ENCODE data around the gene ACADVL. TPM values are rescaled to one million over a fixed set of nuclear protein-coding genes. Genes with fewer than 3 reads are reported as not detected.
"Not testable (repeated sequence)": the region's sequence is repeated elsewhere in the genome, so short reads cannot be mapped to it uniquely, and the experiment has no call there.

Gene ACADVL
- total RNA-seq, 1 donor from 2014 or later, result 385 TPM

GRCh38 chr17:7235693-7236665 is 16.2 kb downstream of the ACADVL start:
- DNase-seq, result peak; percentile 35

- no peak for DNase-seq
Observed at GRCh38 chr17:7236808-7237207, 17.1 kb downstream of the ACADVL start.

- DNase-seq, result no peak
Observed at GRCh38 chr17:7237266-7237760, 17.6 kb downstream of the ACADVL start.

GRCh38 chr17:7237761-7238419 is 18.2 kb downstream of the ACADVL start:
- DNase-seq, result peak; percentile 66

GRCh38 chr17:7238420-7239090 is 18.8 kb downstream of the ACADVL start:
- DNase-seq, result peak; percentile 53

GRCh38 chr17:7239091-7240027 is 19.6 kb downstream of the ACADVL start, which contains the start of gene PHF23:
Gene PHF23, minus strand, starts transcription at chr17:7239457. Its CDS starts 178 bp downstream, at chr17:7239279.
- DNase-seq, result peak; percentile 99

GRCh38 chr17:7240375-7240774 is 20.6 kb downstream of the ACADVL start:
- no peak for DNase-seq

GRCh38 chr17:7241090-7241733 is 21.5 kb downstream of the ACADVL start:
- DNase-seq, result no peak

- DNase-seq, result peak; percentile 94
Observed at GRCh38 chr17:7241783-7242716, 22.3 kb downstream of the ACADVL start, which contains the start of gene GABARAP. Gene GABARAP, minus strand, starts transcription at chr17:7242449. Its CDS starts 119 bp downstream, at chr17:7242330.

- DNase-seq, result peak; percentile 98
Observed at GRCh38 chr17:7242717-7243452, 23.1 kb downstream of the ACADVL start.

GRCh38 chr17:7243453-7243729 is 23.7 kb downstream of the ACADVL start:
- no peak for DNase-seq

GRCh38 chr17:7243838-7244237 is 24.1 kb downstream of the ACADVL start:
- not testable (repeated sequence) for DNase-seq

GRCh38 chr17:7246779-7247178 is 27.0 kb downstream of the ACADVL start:
- DNase-seq, result no peak

- DNase-seq, result no peak
Observed at GRCh38 chr17:7248796-7249195, 29.1 kb downstream of the ACADVL start.

GRCh38 chr17:7249214-7249613 is 29.5 kb downstream of the ACADVL start:
- no peak for DNase-seq

GRCh38 chr17:7249830-7250229 is 30.1 kb downstream of the ACADVL start:
- DNase-seq, result no peak

GRCh38 chr17:7250695-7251627 is 31.2 kb downstream of the ACADVL start:
- DNase-seq, result peak; percentile 60

- DNase-seq, result peak; percentile 100
Observed at GRCh38 chr17:7251661-7252175, 32.0 kb downstream of the ACADVL start, which contains the start of gene CTDNEP1. Gene CTDNEP1, minus strand, starts transcription at chr17:7251734. Its CDS starts 438 bp downstream, at chr17:7251296.

All from dermis blood vessel endothelial cell (primary cell).